HEK293 (cell line): ENCODE measurements around the gene BRD3.
"Not testable (repeated sequence)": the region's sequence is repeated elsewhere in the genome, so short reads cannot be mapped to it uniquely, and the experiment has no call there.

ENCODE experiments used
- CTCF ChIA-PET: fragments of 350-600 bp; formaldehyde crosslinking; extraction: SDS; loops from one replicate; lab custom pipeline; 2021; ENCODE audit warnings: antibody characterized with exemption; lab: Yijun Ruan, JAX
- POLR2A ChIA-PET: fragments of 300-600 bp; formaldehyde crosslinking; extraction: SDS; loops from one replicate; lab custom pipeline; 2020; ENCODE audit warnings: antibody characterized with exemption, inconsistent platforms; lab: Yijun Ruan, JAX
- H3K27ac ChIP-seq: fragments of 200-500 bp; sonication (Bioruptor generic); 2 replicates; pipeline ENCODE4 v1.5.1; 2014; ENCODE audit warnings: low read depth, low read length, control low read depth, inconsistent platforms; ENCODE audit errors: extremely low read depth
- H3K36me3 ChIP-seq, 2 experiments: fragments of 200-500 bp in 1 of 2; sonication (Bioruptor generic) in 1 of 2; 1 replicate in 1 of 2; 2 replicates in 1 of 2; pipeline ENCODE4 v1.5.1; 2014 to 2017; ENCODE audit warnings: inconsistent platforms in 2 of 2, low read length in 2 of 2; ENCODE audit not compliant: control insufficient read depth in 2 of 2, insufficient read depth in 1 of 2
- H3K4me1 ChIP-seq: fragments of 200-500 bp; sonication (Bioruptor generic); 2 replicates; pipeline ENCODE4 v1.5.1; 2014; ENCODE audit warnings: mild to moderate bottlenecking, low read length, inconsistent platforms; ENCODE audit not compliant: control insufficient read depth, insufficient read depth
- H3K4me3 ChIP-seq: 2 replicates; pipeline ENCODE4 v1.5.1; 2011; ENCODE audit warnings: low read depth, mild to moderate bottlenecking, control low read depth, low read length, moderate library complexity
- H3K9me3 ChIP-seq: fragments of 200-500 bp; sonication (Bioruptor generic); 2 replicates; pipeline ENCODE4 v1.5.1; 2014; ENCODE audit warnings: low read depth, low read length, inconsistent platforms; ENCODE audit not compliant: control insufficient read depth, insufficient read depth
- HOXD13 ChIP-seq: sonication (generic); formaldehyde crosslinking; IDR thresholded peaks from 2 replicates; pipeline ENCODE4 v1.8.0; 2022; ENCODE audit warnings: missing genetic modification reagents, borderline replicate concordance
- SP2 ChIP-seq: fragments of 450-650 bp; formaldehyde crosslinking; IDR thresholded peaks from 2 replicates; pipeline ENCODE4 v1.5.1; 2016; ENCODE audit warnings: missing biosample characterization, missing genetic modification characterization
- ZBTB17 ChIP-seq: fragments of 450-650 bp; formaldehyde crosslinking; IDR thresholded peaks from 2 replicates; pipeline ENCODE4 v1.5.1; 2016; ENCODE audit warnings: missing biosample characterization, missing genetic modification characterization
- ZFHX2 ChIP-seq: fragments of 450-650 bp; formaldehyde crosslinking; conservative IDR thresholded peaks from 2 replicates; pipeline ENCODE4 v1.5.1; 2016; ENCODE audit warnings: missing biosample characterization, missing genetic modification characterization
- ZIC2 ChIP-seq: fragments of 450-650 bp; formaldehyde crosslinking; IDR thresholded peaks from 2 replicates; pipeline ENCODE4 v1.5.1; 2016; ENCODE audit warnings: missing biosample characterization, missing genetic modification characterization
- ZNF112 ChIP-seq: fragments of 450-650 bp; formaldehyde crosslinking; IDR thresholded peaks from 2 replicates; pipeline ENCODE4 v1.5.0; 2017; ENCODE audit warnings: missing biosample characterization, missing genetic modification characterization
- ZNF155 ChIP-seq: fragments of 450-650 bp; formaldehyde crosslinking; IDR thresholded peaks from 2 replicates; pipeline ENCODE4 v1.5.1; 2016; ENCODE audit warnings: missing biosample characterization, missing genetic modification characterization
- ZNF157 ChIP-seq: fragments of 450-650 bp; formaldehyde crosslinking; IDR thresholded peaks from 2 replicates; pipeline ENCODE4 v1.5.1; 2016; ENCODE audit warnings: missing biosample characterization, missing genetic modification characterization
- ZNF169 ChIP-seq: fragments of 450-650 bp; formaldehyde crosslinking; IDR thresholded peaks from 2 replicates; pipeline ENCODE4 v1.5.1; 2016; ENCODE audit warnings: missing biosample characterization, missing genetic modification characterization
- ZNF239 ChIP-seq: fragments of 450-650 bp; formaldehyde crosslinking; IDR thresholded peaks from 2 replicates; pipeline ENCODE4 v1.5.1; 2016; ENCODE audit warnings: missing biosample characterization, missing genetic modification characterization
- ZNF24 ChIP-seq: fragments of 450-650 bp; formaldehyde crosslinking; IDR thresholded peaks from 2 replicates; pipeline ENCODE4 v1.5.1; 2016; ENCODE audit warnings: missing biosample characterization, missing genetic modification characterization
- ZNF266 ChIP-seq: fragments of 450-650 bp; formaldehyde crosslinking; IDR thresholded peaks from 2 replicates; pipeline ENCODE4 v1.5.1; 2016; ENCODE audit warnings: missing biosample characterization, missing genetic modification characterization, low read depth
- ZNF280C ChIP-seq: fragments of 450-650 bp; formaldehyde crosslinking; IDR thresholded peaks from 2 replicates; pipeline ENCODE4 v1.5.1; 2016; ENCODE audit warnings: missing biosample characterization, missing genetic modification characterization
- ZNF311 ChIP-seq: fragments of 450-650 bp; formaldehyde crosslinking; IDR thresholded peaks from 2 replicates; pipeline ENCODE4 v1.5.1; 2017; ENCODE audit warnings: missing biosample characterization, missing genetic modification characterization, borderline replicate concordance
- ZNF366 ChIP-seq: fragments of 450-650 bp; formaldehyde crosslinking; conservative IDR thresholded peaks from 2 replicates; pipeline ENCODE4 v1.5.1; 2016; ENCODE audit warnings: missing biosample characterization, missing genetic modification characterization
- ZNF521 ChIP-seq: fragments of 450-650 bp; formaldehyde crosslinking; IDR thresholded peaks from 2 replicates; pipeline ENCODE4 v1.5.1; 2017; ENCODE audit warnings: missing biosample characterization, mild to moderate bottlenecking, missing genetic modification characterization
- ZNF600 ChIP-seq: fragments of 450-650 bp; formaldehyde crosslinking; IDR thresholded peaks from 2 replicates; pipeline ENCODE4 v1.5.1; 2016; ENCODE audit warnings: missing biosample characterization, missing genetic modification characterization
- ZNF621 ChIP-seq: fragments of 450-650 bp; formaldehyde crosslinking; IDR thresholded peaks from 2 replicates; pipeline ENCODE4 v1.5.1; 2017; ENCODE audit warnings: missing biosample characterization, missing genetic modification characterization
- ZNF658 ChIP-seq: fragments of 450-650 bp; formaldehyde crosslinking; IDR thresholded peaks from 2 replicates; pipeline ENCODE4; 2016; ENCODE audit warnings: missing biosample characterization, missing genetic modification characterization
- ZNF670 ChIP-seq: fragments of 450-650 bp; formaldehyde crosslinking; IDR thresholded peaks from 2 replicates; pipeline ENCODE4 v1.5.1; 2016; ENCODE audit warnings: missing biosample characterization, missing genetic modification characterization, low read depth
- ZNF692 ChIP-seq: fragments of 450-650 bp; formaldehyde crosslinking; IDR thresholded peaks from 2 replicates; pipeline ENCODE4 v1.5.1; 2016; ENCODE audit warnings: missing biosample characterization, missing genetic modification characterization
- ZNF704 ChIP-seq: fragments of 450-650 bp; formaldehyde crosslinking; IDR thresholded peaks from 2 replicates; pipeline ENCODE4 v1.5.1; 2016; ENCODE audit warnings: missing biosample characterization, missing genetic modification characterization
- ZNF707 ChIP-seq: fragments of 450-650 bp; formaldehyde crosslinking; IDR thresholded peaks from 2 replicates; pipeline ENCODE4 v1.5.1; 2016; ENCODE audit warnings: missing biosample characterization, missing genetic modification characterization
- ZNF768 ChIP-seq: fragments of 450-650 bp; formaldehyde crosslinking; IDR thresholded peaks from 2 replicates; pipeline ENCODE4 v1.5.1; 2018; ENCODE audit warnings: missing biosample characterization, mild to moderate bottlenecking, missing genetic modification characterization
- ZNF776 ChIP-seq: fragments of 450-650 bp; formaldehyde crosslinking; IDR thresholded peaks from 2 replicates; pipeline ENCODE4 v1.5.0; 2017; ENCODE audit warnings: missing biosample characterization, missing genetic modification characterization, borderline replicate concordance

The BRD3 gene

GRCh38 chr9:134103391-134103998 is 35.7 kb upstream of the BRD3 start:
- CTCF ChIA-PET, result no interaction called here
- no peak overlapping the region for H3K4me3 ChIP-seq
- H3K4me1 ChIP-seq, result no peaks in the 10 kb centered on the region
- POLR2A ChIA-PET, result no interaction called here
- TF ChIP-seq ZNF24 (tag by site-specific recombination) (no peak), ZNF311 (tag by site-specific recombination) (peak; percentile 61; the same call in 1 of the 2 replicates), ZBTB17 (peak; percentile 100), ZIC2 (tag by site-specific recombination) (no peak), ZNF707 (no peak), ZNF112 (tag by site-specific recombination) (peak; percentile 50; the same call in 1 of the 2 replicates), ZNF776 (peak; percentile 70; the same call in 1 of the 2 replicates), ZNF658 (tag by site-specific recombination) (0 out of 2 replicates have a peak, but pooled peaks have one; percentile 78), ZNF366 (peak; percentile 98), ZNF266 (tag by site-specific recombination) (peak; percentile 51; the same call in 1 of the 2 replicates), ZNF600 (no peak), ZNF169 (tag by site-specific recombination) (no peak), ZNF157 (0 out of 2 replicates have a peak, but pooled peaks have one; percentile 12), ZNF670 (tag by site-specific recombination) (0 out of 2 replicates have a peak, but pooled peaks have one; percentile 47)
- no peak overlapping the region for H3K27ac ChIP-seq
- no peaks in the 10 kb centered on the region for H3K36me3 ChIP-seq
- H3K9me3 ChIP-seq, result no peaks in the 10 kb centered on the region

GRCh38 chr9:134101623-134102149 is 33.9 kb upstream of the BRD3 start:
- CTCF ChIA-PET, result interaction anchor here (0.7 to 5.1 kb wide), 5 partner anchors 8 to 615 kb away, joined by 3 to 25 read pairs (median 3); no protein-coding TSS in a partner anchor
- H3K27ac ChIP-seq, result no peak overlapping the region

GRCh38 chr9:134101133-134101532 is 33.3 kb upstream of the BRD3 start:
- H3K9me3 ChIP-seq, H3K36me3 ChIP-seq, H3K27ac ChIP-seq, H3K4me3 ChIP-seq, H3K4me1 ChIP-seq, POLR2A ChIA-PET: not testable (repeated sequence)
- CTCF ChIA-PET, result interaction anchor here (0.7 to 5.1 kb wide), 5 partner anchors 9 to 614 kb away, joined by 3 to 25 read pairs (median 3); no protein-coding TSS in a partner anchor

More at GRCh38 chr9:134101623-134102149, 33.9 kb upstream of the BRD3 start:
- Histone ChIP-seq H3K36me3 (no peaks in the 10 kb centered on the region), H3K4me3 (no peak overlapping the region)
- POLR2A ChIA-PET, result no interaction called here
- no peak for TF ChIP-seq ZNF24 (tag by site-specific recombination)
- TF ChIP-seq ZNF670 (tag by site-specific recombination), result no peak
- TF ChIP-seq ZFHX2 (tag by site-specific recombination), result no peak
- TF ChIP-seq ZNF521 (tag by site-specific recombination), result no peak
- TF ChIP-seq HOXD13 (CRISPR knock-in tag), result no peak
- TF ChIP-seq SP2 (tag by site-specific recombination), result no peak
- TF ChIP-seq ZNF768 (tag by site-specific recombination), result no peak
- no peak for TF ChIP-seq ZNF239 (tag by site-specific recombination)
- no peak for TF ChIP-seq ZNF692 (tag by site-specific recombination)
- no peak for TF ChIP-seq ZNF704 (tag by site-specific recombination)
- no peak for TF ChIP-seq ZNF155 (tag by site-specific recombination)
- no peak for TF ChIP-seq ZNF621 (tag by site-specific recombination)
- no peak for TF ChIP-seq ZNF280C (tag by site-specific recombination)
- TF ChIP-seq, all 188 proteins: peak for 0
- H3K9me3 ChIP-seq, result no peaks in the 10 kb centered on the region
- H3K4me1 ChIP-seq, result no peaks in the 10 kb centered on the region
